Stimulated activated CD8-positive, alpha-beta memory T cell treated with anti-CD3 and anti-CD28 coated beads, Interleukin-2, amount 100 ng/mL, for 1 hour (primary cell): Measurements from ENCODE around the gene PRKAG2.
"Not testable (repeated sequence)": the region's sequence is repeated elsewhere in the genome, so short reads cannot be mapped to it uniquely, and the experiment has no call there.

ENCODE experiments used
- DNase-seq, 2 donors: peaks; one replicate each; pipeline ENCODE4 v3.0.0-alpha.2; 2020; ENCODE audit warnings: low read depth in 2 of 2

PRKAG2 gene

DNA sequence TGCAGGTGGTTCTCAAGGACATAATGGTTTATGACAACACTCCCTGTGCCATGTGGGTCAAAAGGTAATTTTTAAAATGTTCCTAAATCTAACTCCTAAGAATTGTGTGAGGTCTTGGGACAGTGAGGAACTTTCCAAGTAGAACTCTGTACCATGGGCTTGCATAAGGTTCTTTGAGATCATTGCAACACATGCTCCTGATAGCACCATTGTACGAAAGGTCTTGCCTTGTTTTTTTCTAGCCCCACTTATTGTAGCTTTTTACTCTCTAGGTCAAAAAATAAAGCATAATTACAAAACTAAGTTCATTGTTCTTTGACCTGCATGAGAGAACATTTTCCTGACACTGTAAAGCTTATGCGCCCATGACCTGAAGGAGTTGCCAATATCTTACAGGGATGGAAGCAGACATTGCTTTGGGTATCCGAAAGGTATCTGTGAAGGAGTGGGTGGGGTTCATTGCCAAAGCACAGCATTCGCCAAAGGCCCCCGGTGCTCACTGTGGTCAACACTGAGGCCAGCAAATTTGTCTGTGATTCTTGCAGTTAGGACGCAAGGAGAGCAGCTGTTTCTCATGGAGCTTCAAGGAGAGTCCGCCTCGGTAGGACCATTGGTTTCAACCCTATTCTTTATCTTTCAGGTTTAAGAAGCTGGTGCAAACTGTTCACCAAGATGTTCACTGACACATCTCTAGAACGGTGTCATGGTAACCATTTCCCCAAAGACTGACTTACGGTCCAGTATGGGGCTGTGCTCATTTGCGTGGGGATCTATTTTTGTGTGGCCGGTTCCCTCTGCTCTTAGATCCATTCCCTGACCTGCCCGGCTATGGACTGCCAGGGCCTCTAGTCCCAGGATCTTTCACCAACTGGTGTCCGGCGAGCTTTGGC lies 7.6 kb upstream of the PRKAG2 start:
- DNase-seq: no peak

GRCh38 chr7:151883857-151884256 lies 6.9 kb upstream of the PRKAG2 start:
- no peak for DNase-seq

DNA sequence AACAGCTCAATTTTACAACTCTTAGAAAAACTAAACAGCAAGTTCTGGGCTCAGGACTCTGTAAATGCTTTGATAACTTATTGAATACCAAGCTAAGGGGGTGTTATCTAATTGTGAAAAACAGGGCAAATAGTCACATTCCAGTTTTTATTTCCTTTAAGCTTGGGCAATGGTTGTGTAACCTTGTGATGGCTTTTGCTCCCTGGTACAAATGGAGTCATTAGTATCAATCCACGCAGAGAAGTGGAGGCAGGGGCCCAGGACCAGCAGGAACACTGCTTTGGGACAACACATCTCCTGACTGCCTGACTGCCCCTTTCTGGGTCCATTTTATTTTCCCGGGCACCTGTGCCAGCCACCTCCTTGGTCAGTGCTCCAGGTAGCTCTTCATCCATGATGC lies 5.8 kb upstream of the PRKAG2 start:
- no peak for DNase-seq

DNA sequence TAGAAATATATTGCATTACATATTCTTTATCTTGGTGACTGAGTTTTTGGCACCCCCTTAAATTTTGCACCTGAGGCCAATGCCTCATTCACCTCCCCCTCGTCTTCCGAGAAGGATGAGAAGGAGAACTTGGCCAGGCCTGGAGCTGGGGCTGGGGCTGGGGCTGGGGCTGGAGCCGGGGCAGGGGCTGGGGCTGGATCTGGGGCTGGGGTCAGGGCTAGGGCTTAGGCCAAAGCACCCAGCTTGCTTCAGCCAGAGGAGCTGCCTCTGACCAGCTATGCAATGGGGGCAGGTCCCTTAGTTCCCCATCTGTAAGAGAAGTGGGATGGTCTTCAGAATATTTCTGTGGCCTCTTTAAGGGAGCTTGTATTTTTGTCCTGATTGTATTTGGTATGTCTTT lies 3.8 kb upstream of the PRKAG2 start:
- no peak for DNase-seq

GRCh38 chr7:151877911-151878835 lies 1.3 kb upstream of the PRKAG2 start:
- DNase-seq: no peak

DNA sequence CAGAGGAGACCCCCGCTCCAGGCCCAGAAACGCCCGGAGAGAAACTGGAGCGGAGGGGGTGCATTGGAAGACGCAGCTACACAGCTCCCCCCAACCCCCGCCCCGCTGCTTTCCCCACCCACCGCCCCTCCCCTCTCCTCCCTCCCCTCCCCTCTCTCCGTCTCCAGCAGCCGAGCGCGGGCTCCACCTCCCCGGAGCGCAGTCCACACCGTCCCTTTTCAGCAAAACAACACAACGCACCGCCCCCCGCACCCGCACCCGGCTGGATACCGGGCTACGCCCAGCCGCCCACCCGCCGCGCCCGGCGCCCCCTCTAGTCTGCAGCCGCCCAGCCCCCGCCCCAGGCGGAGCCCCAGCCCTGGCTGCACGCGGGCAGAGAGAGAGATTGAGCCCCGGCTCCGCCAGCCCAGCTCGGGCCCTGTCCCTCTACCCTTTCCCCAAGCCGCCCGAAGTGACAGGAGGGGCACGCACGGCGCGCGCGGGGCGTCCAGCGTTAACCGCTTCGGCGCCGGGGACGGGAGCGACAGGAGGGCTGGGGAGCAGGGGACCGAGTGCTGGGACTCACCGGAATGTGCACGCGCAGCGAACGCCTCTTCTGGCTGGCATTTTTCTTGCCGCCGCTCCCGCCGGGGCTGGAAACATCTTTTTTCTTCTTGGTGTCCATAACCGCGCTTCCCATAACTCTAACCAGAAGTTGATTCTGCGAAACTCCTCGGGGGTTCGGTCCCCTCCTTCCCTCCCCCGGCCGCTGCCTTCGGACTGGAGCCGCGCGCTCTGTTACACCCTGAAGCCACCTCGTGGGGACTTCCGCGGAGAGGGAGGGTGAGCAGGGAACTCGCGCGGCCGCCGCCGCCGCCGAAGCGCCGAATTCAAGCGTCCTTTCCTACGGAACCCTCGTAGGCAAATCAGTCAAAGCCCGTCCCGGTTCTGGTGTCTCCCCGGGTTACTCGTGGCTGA lies 695 bp downstream of the PRKAG2 start:
- peak; percentile 12 to 52 for DNase-seq

- DNase-seq: not testable (repeated sequence)
Measured at GRCh38 chr7:151874479-151874878, 2.4 kb downstream of the PRKAG2 start.

- DNase-seq: no peak
Measured at GRCh38 chr7:151873402-151873965, 3.4 kb downstream of the PRKAG2 start.

- DNase-seq: no peak
Measured at GRCh38 chr7:151872531-151873401, 4.1 kb downstream of the PRKAG2 start.

- DNase-seq: no peak
Measured at GRCh38 chr7:151871904-151872303, 5.0 kb downstream of the PRKAG2 start.

- no peak for DNase-seq
Measured at GRCh38 chr7:151871189-151871735, 5.7 kb downstream of the PRKAG2 start.

DNA sequence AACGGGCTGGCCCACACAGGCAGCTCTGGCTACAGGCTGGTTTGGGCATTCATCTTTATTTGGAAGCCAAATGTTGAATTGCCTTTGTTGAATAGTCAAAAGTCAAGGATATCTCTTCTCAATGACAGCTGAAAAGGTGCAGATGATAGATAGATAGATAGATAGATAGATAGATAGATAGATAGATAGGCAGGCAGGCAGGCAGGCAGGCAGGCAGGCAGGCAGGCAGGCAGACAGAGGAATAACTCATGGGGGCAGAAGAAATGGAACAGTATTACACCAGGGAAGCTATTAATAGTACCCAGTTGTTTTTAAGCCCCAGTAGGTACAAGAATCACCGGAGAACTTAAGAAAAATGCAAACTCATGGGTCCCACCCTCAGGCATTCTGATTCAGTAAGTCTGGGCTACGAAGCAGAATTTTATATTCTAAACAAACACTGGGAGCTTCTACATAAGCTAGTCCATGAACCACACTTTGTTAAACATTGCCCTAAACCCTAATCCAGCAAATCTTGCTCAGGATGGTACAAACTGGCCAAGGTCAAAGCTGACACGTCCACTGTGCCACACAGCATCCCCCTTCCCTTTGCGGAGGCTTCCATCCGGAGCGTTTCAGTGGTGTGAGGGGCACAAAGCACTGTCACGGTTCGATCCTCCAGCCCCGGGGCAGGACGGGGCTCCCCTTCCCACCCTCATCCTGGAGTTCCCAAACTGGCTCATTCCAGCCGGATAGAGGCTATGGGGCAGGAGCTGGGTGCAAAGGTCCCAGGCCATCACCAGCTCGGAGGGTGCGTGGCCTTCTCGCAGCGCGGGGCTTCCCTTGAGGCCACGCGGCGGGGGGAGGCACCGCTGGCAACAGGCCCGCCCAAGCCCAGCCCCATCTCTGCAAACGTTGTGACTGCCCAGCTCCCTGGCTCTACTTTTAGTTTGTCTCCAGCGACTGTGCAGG lies 6.7 kb downstream of the PRKAG2 start:
- no peak for DNase-seq

GRCh38 chr7:151869455-151869854 lies 7.5 kb downstream of the PRKAG2 start:
- no peak for DNase-seq

GRCh38 chr7:151869109-151869428 lies 7.8 kb downstream of the PRKAG2 start:
- DNase-seq: no peak

- no peak for DNase-seq
Measured at GRCh38 chr7:151868396-151869108, 8.4 kb downstream of the PRKAG2 start.

- no peak for DNase-seq
Measured at GRCh38 chr7:151867912-151868311, 9.0 kb downstream of the PRKAG2 start.

DNA sequence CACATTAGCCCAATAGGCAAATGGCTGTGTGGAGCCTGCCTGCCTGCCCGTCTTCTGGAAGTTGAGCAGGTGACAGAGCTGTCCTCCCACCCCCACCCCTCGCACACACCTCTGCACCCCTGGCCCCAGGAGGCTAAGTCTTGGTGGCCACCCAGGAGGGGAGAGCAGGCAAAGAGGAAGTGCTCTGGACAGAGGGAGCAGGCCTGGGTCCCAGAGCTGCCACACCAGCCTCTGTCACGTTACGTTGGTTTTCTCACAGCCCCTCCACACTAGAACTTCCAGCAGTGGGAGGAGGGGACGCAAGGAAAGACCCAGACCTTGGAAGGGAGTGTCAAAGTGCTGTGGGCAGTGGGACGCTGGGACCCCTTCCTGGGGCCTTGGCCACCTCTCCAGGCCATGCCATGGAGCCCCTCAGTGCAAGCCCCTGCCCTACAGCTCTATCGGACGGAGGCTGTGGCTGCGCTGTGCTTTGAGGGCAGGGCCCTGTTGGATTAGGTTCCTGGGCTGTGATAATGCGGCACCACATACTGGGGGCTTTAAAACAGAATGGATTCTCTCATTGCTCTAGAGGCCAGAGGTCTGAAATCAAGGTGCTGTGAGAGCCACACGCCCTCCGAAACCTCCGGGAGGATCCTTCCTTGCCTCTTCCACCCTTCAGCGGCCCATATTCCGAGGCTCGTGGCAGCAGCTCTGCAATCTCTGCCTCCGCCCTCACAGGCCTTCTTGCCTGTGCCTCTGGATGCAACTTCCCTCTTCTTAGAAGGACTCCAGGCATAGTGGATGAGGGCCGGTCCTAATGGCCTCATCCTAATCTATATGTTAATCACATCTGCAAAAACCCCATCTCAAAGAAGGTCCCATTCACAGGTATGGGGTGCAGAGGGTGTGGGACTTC lies 9.9 kb downstream of the PRKAG2 start:
- DNase-seq: no peak
